ENCODE measurements around the gene KCNIP1.

DNA sequence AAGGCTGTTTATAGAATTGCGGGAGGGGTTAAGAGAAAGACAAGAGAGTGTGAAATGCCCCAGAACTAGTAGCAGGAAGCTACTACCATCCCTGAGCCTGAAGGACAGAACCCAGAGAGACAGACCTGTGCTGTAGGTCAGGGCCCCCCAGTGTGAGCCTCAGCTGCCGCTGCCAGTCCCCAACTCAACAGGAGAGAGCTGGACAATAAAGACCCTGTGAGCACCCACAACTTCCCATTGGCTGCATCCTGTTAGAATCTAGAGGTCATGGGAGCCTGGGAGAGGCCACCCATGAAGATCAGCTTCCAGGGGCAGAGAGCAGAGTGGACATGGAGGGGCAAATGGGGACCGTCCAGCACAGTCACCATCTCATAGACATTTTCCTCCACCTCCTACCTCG is 152.5 kb downstream of the KCNIP1 start:
- TF ChIP-seq EP300 (IDR thresholded peaks at IDR 0.05) (no peak), POLR2A (IDR thresholded peaks at IDR 0.05) (no peak)
- TF ChIP-seq, protein P1, sequence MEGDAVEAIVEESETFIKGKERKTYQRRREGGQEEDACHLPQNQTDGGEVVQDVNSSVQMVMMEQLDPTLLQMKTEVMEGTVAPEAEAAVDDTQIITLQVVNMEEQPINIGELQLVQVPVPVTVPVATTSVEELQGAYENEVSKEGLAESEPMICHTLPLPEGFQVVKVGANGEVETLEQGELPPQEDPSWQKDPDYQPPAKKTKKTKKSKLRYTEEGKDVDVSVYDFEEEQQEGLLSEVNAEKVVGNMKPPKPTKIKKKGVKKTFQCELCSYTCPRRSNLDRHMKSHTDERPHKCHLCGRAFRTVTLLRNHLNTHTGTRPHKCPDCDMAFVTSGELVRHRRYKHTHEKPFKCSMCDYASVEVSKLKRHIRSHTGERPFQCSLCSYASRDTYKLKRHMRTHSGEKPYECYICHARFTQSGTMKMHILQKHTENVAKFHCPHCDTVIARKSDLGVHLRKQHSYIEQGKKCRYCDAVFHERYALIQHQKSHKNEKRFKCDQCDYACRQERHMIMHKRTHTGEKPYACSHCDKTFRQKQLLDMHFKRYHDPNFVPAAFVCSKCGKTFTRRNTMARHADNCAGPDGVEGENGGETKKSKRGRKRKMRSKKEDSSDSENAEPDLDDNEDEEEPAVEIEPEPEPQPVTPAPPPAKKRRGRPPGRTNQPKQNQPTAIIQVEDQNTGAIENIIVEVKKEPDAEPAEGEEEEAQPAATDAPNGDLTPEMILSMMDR (IDR thresholded peaks at IDR 0.05) = no peak

Measured in gastroesophageal sphincter (tissue), 3 donors.